Cardiac fibroblast (primary cell): ENCODE measurements around the gene HS6ST3.
"Not testable (repeated sequence)": the region's sequence is repeated elsewhere in the genome, so short reads cannot be mapped to it uniquely, and the experiment has no call there.

Experiments used
- DNase-seq, 2 donors: peaks; one replicate each; pipeline versions ENCODE4 v3.0.0 to v3.0.0-alpha.2; 2010; ENCODE audit warnings: low read depth in 2 of 2
- H3K4me3 ChIP-seq, 2 donors: replicated peaks in 1 of 2; 1 replicate in 1 of 2; 2 replicates in 1 of 2; pipeline ENCODE4 v1.5.1; 2011; ENCODE audit warnings: low read depth in 2 of 2, low read length in 2 of 2, mild to moderate bottlenecking in 2 of 2, moderate library complexity in 1 of 2
- TF ChIP-seq, protein P1 (sequence below): IDR thresholded peaks from one replicate; pipeline ENCODE4 v1.5.1; 2011; ENCODE audit warnings: low read depth, mild to moderate bottlenecking, low read length, inconsistent platforms

HS6ST3 gene

DNA sequence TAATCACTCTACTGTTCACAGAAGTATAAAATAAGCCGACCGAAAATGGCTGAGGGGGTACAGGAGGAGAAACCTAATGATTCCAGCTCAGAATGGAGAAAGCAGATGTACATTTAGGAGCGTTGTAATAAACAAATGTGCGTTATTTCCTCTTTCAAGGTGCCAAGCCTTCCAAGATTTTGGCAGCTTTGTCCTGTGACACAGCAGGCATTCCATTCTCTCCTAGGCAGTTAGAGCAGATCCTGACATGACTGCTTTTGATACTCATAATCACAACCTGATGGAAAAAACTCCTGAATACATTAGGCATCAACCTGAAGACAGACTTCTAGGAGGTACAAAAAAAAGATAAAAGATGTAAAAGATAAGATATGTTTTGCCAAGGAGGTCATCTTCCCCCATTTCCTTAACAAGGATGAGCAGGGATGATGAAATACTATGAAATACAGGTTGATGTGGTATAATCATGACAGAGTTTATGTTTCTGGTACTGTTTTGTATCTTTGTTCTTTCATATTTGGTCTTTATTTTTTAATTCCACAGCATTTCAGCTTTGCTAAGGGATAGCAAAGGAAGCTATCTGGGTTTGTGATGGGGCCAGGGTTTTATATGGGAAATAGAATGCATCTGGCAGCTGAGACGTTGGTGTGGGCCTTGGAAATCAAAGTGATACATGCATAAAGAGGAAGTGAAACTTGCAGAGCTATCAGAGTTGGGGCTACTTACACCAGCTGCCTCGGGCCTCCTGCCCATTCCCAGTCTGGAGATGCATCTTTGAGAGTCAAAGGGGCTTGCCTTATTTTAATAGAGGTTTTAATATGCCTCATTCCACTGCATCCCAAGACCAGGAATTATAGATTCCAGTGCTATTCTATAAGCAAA lies 681.8 kb downstream of the HS6ST3 start:
- DNase-seq: peak in 1 of 2 donors; percentile 22
- no peak overlapping the region for H3K4me3 ChIP-seq
- TF ChIP-seq, protein P1, sequence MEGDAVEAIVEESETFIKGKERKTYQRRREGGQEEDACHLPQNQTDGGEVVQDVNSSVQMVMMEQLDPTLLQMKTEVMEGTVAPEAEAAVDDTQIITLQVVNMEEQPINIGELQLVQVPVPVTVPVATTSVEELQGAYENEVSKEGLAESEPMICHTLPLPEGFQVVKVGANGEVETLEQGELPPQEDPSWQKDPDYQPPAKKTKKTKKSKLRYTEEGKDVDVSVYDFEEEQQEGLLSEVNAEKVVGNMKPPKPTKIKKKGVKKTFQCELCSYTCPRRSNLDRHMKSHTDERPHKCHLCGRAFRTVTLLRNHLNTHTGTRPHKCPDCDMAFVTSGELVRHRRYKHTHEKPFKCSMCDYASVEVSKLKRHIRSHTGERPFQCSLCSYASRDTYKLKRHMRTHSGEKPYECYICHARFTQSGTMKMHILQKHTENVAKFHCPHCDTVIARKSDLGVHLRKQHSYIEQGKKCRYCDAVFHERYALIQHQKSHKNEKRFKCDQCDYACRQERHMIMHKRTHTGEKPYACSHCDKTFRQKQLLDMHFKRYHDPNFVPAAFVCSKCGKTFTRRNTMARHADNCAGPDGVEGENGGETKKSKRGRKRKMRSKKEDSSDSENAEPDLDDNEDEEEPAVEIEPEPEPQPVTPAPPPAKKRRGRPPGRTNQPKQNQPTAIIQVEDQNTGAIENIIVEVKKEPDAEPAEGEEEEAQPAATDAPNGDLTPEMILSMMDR: no peak

DNA sequence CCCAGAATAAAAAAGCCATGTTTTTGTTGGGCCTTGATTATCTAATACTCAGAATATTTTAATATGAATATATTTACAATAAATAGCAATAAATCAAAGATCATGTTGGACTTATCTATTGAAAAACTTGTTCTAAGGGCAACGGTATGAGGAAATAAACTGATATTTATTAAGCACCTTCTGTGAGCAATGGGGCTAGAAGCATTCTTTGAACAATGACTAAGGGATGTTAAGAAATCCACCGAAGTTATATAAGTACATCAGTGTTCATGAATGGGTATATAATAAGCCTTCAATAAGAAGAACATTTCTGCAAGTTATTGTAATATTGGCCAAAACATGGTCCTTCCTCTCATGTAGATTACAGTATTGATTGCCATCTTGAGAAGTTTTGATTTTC lies 682.5 kb downstream of the HS6ST3 start:
- no peak overlapping the region for H3K4me3 ChIP-seq
- TF ChIP-seq, protein P1: no peak
- peak in 1 of 2 donors; percentile 22 for DNase-seq

DNA sequence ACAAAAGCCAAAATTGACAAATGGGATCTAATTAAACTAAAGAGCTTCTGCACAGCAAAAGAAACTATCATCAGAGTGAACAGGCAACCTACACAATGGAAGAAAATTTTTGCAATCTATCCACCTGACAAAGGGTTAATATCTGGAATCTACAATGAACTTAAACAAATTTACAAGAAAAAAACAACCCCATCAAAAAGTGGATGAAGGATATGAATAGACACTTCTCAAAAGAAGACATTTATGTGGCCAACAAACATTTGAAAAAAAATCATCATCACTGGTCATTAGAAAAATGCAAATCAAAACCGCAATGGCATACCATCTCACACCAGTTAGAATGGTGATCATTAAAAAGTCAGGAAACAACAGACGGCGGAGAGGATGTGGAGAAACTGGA lies 688.4 kb downstream of the HS6ST3 start:
- not testable (repeated sequence) for H3K4me3 ChIP-seq, DNase-seq

DNA sequence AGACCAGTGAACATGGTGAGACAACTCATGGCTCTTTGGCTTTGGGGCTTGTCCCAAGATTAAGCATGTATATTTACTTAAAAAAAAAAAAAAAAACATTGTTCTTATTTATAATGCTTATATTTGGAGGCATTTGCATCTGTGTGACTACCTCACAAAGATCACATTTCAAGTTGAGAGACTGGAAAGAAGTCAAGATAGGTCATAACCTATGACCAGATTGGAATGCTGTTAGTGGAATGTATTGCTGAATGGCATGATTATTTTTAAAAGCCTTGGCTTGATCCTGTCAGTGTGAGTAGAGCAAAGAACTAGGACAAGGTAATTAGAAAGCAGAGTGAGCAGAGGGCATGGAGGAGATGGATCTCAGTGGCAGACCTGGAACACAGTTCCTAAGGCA lies 689.8 kb downstream of the HS6ST3 start:
- H3K4me3 ChIP-seq: no peak overlapping the region
- TF ChIP-seq, protein P1: no peak

DNA sequence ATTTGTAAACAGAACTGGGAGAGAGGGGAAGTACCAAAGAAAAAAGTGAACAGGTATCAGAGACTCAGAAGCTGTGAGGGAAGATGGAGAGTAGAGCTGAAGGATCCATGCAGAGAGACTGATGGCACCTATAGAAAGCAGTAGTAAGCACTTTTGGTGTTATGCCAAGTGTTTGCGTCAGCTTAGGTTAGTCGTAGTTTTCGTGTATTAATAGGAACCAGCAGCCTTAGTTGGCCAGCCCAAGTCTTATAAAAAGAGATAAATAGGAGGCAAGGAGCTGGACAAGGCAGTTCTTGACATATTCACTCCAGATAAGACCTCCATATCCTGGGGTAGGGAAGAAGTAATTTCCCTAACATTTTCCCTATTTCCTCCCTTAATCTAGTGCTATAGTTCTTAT lies 690.2 kb downstream of the HS6ST3 start:
- H3K4me3 ChIP-seq: no peak overlapping the region
- DNase-seq: peak in 1 of 2 donors; percentile 59
- TF ChIP-seq, protein P1: no peak

More for the DNA sequence above, 689.8 kb downstream of the HS6ST3 start:
- DNase-seq: peak in 1 of 2 donors; percentile 22

DNA sequence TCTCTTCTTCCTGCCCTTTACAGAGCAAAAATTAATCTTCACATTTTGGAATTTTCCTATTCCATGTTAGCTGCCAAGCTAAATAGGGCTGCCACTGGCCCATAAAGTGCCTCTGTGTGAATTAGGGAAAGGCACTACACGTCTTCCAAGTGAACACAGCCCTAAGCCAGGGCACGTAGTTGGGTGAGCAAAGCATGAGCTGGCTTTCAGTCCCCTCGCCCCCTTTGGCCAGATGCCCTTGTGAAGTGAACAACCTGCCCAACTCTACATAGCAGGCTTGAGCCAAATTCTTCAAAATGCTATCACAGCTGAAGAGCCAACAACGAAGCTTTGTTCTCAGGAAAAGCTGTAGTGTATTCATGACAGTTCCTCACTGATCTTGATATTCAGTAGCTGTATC lies 691.2 kb downstream of the HS6ST3 start:
- TF ChIP-seq, protein P1: no peak
- no peak overlapping the region for H3K4me3 ChIP-seq
- DNase-seq: peak in 1 of 2 donors; percentile 37

DNA sequence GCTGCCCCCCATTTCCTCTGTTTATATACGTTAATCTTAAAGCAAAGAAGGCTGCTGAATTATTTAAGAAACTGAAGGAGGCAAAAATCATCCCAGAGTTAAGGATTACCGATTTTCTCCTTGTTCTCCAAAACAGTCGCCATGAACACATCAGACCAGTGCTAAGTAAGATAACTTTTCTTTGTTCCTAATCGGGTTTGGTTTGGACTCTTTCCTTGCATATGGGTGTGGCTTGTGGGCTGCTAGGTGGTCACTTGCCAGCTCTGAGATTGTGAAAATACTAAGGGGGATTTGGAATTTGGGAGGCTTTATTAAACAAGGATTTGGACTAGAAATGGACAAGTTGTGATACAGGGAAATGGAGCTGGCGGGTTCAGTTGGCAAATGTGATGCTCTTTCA lies 692.3 kb downstream of the HS6ST3 start:
- no peak for DNase-seq

More for the DNA sequence above, 692.3 kb downstream of the HS6ST3 start:
- TF ChIP-seq, protein P1: no peak
- no peak overlapping the region for H3K4me3 ChIP-seq
